ENCODE measurements around the gene SKI. TPM values are rescaled to one million over a fixed set of nuclear protein-coding genes. Genes with fewer than 3 reads are reported as not detected.

SKI gene
- total and polyA plus RNA-seq, 2 experiments from 2014 or later = 9.3 to 66.8 TPM

DNA sequence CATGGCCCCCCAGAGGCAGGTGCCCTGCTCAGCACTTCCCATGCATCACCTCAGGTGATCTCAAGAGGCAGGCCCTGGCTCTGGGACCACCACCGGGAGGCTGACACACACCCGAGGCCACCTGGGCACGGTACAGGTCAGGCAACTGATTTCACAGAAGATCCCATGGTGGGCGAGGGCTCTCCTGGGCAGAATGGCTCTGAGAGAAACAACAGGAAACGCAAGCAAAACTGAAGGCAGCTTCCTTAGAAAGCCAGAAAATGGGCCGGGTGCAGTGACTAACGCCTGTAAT, 11.4 kb upstream of the SKI start:
- Mint-ChIP-seq H3K27me3 (ENCODE audit: insufficient read depth, low read depth, poor library complexity) (peaks cover 15% of the 10 kb centered on the region), H3K4me1 (peaks cover 5% of the 10 kb centered on the region; the same call in 2 of the 3 replicates), H3K4me3 (no peak overlapping the region), H3K27ac (no peak overlapping the region), H3K9me3 (no peaks in the 10 kb centered on the region), H3K36me3 (ENCODE audit: low read depth) (no peaks in the 10 kb centered on the region)
- Histone ChIP-seq H3K4me3 (no peak overlapping the region), H3F3A (replicated peaks; ENCODE audit: low read depth) (peaks cover 11% of the 10 kb centered on the region; the same call in 1 of the 2 replicates), H4K20me1 (replicated peaks; ENCODE audit: insufficient read depth) (no peaks in the 10 kb centered on the region), H3K36me3 (ENCODE audit: insufficient read depth) (no peaks in the 10 kb centered on the region), H3K9me2 (ENCODE audit: insufficient read depth) (no peaks in the 10 kb centered on the region), H3K79me2 (replicated peaks; ENCODE audit: insufficient read depth) (no peaks in the 10 kb centered on the region), H3K4me1 (ENCODE audit: insufficient read depth) (peaks cover 12% of the 10 kb centered on the region), H3K27me3 (ENCODE audit: insufficient read depth) (no peaks in the 10 kb centered on the region), H2AFZ (no peak overlapping the region), H3K4me2 (no peak overlapping the region), H3K27ac (ENCODE audit: low read depth) (no peak overlapping the region)
- ATAC-seq = no peak
- DNase-seq (ENCODE audit: low spot score) = no peak
- TF ChIP-seq ZNF114 (CRISPR knock-in tag; IDR thresholded peaks at IDR 0.05) = no peak
- no peak for TF ChIP-seq ETS1 (IDR thresholded peaks at IDR 0.05)
- no peak for TF ChIP-seq EZH2phosphoT487 (IDR thresholded peaks at IDR 0.05; ENCODE audit: unreplicated experiment)
- TF ChIP-seq CREB1 (CRISPR knock-in tag; IDR thresholded peaks at IDR 0.05; ENCODE audit: low read depth) = no peak
- no peak for TF ChIP-seq EZH2 (IDR thresholded peaks at IDR 0.05; ENCODE audit: low read depth, unreplicated experiment)
- no peak for TF ChIP-seq JUNB (IDR thresholded peaks at IDR 0.05; ENCODE audit: unreplicated experiment)
- no peak for TF ChIP-seq CTCF (conservative IDR thresholded peaks at IDR 0.05; ENCODE audit: low read depth in 2 of 2)
- TF ChIP-seq STAT1 (IDR thresholded peaks at IDR 0.05; ENCODE audit: unreplicated experiment) = no peak
- TF ChIP-seq POLR2AphosphoS5 (IDR thresholded peaks at IDR 0.05; ENCODE audit: low read depth) = no peak
- no peak for TF ChIP-seq ZNF462 (CRISPR knock-in tag; IDR thresholded peaks at IDR 0.05)
- no peak for TF ChIP-seq ZNF331 (CRISPR knock-in tag; IDR thresholded peaks at IDR 0.05; ENCODE audit: low read depth)
- TF ChIP-seq, protein P1, sequence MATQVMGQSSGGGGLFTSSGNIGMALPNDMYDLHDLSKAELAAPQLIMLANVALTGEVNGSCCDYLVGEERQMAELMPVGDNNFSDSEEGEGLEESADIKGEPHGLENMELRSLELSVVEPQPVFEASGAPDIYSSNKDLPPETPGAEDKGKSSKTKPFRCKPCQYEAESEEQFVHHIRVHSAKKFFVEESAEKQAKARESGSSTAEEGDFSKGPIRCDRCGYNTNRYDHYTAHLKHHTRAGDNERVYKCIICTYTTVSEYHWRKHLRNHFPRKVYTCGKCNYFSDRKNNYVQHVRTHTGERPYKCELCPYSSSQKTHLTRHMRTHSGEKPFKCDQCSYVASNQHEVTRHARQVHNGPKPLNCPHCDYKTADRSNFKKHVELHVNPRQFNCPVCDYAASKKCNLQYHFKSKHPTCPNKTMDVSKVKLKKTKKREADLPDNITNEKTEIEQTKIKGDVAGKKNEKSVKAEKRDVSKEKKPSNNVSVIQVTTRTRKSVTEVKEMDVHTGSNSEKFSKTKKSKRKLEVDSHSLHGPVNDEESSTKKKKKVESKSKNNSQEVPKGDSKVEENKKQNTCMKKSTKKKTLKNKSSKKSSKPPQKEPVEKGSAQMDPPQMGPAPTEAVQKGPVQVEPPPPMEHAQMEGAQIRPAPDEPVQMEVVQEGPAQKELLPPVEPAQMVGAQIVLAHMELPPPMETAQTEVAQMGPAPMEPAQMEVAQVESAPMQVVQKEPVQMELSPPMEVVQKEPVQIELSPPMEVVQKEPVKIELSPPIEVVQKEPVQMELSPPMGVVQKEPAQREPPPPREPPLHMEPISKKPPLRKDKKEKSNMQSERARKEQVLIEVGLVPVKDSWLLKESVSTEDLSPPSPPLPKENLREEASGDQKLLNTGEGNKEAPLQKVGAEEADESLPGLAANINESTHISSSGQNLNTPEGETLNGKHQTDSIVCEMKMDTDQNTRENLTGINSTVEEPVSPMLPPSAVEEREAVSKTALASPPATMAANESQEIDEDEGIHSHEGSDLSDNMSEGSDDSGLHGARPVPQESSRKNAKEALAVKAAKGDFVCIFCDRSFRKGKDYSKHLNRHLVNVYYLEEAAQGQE (IDR thresholded peaks at IDR 0.05; ENCODE audit: unreplicated experiment) = no peak
- TF ChIP-seq NANOG (IDR thresholded peaks at IDR 0.05; ENCODE audit: borderline replicate concordance) = no peak

Data from GM23338 (cell line).